ENCODE measurements around the gene CNTFR. TPM values are rescaled to one million over a fixed set of nuclear protein-coding genes. Genes with fewer than 3 reads are reported as not detected.

Gene CNTFR
- total and polyA plus RNA-seq, 2 experiments from 2014 or later: not detected

- TF ChIP-seq EZH2phosphoT487 (IDR thresholded peaks at IDR 0.05; ENCODE audit: insufficient read depth, low read depth) (no peak), EZH2 (IDR thresholded peaks at IDR 0.05; ENCODE audit: insufficient read depth, poor library complexity, severe bottlenecking) (no peak)
- no peak overlapping the region for H3K27ac ChIP-seq
- no peaks in the 10 kb centered on the region; the same call in 1 of the 2 replicates for H3K27me3 ChIP-seq (replicated peaks; ENCODE audit: insufficient read depth)
- H2AFZ ChIP-seq: no peak overlapping the region
- 76 to 81% methylated on average over 7 of the region's 7 CpGs for WGBS, 2 experiments (ENCODE audit: low coverage in 1 of 2, low lambda C conversion rate in 2 of 2, missing lambda C conversion rate in 2 of 2)
- no peaks in the 10 kb centered on the region for H3K4me1 ChIP-seq (ENCODE audit: insufficient read depth)
- no peaks in the 10 kb centered on the region for H3K79me2 ChIP-seq (ENCODE audit: insufficient read depth)
- no peak overlapping the region for H3K4me3 ChIP-seq
- H3K36me3 ChIP-seq (ENCODE audit: low read depth): no peaks in the 10 kb centered on the region
- H3K4me2 ChIP-seq (ENCODE audit: unreplicated experiment): no peak overlapping the region
- in situ Hi-C loops (cut with MboI): no loop called here
- no peaks in the 10 kb centered on the region for H3K9me2 ChIP-seq (ENCODE audit: insufficient read depth)
- no peaks in the 10 kb centered on the region for H3K9me3 ChIP-seq (ENCODE audit: low read depth)
- no peak overlapping the region for H3K9ac ChIP-seq
- H4K20me1 ChIP-seq (ENCODE audit: insufficient read depth): no peaks in the 10 kb centered on the region
- no peak for DNase-seq
- H3F3A ChIP-seq (ENCODE audit: insufficient read depth): no peaks in the 10 kb centered on the region
Observed at GRCh38 chr9:34546102-34546833, 43.3 kb downstream of the CNTFR start.

GRCh38 chr9:34545497-34545896, 44.0 kb downstream of the CNTFR start:
- WGBS, 2 experiments (ENCODE audit: low coverage in 1 of 2, low lambda C conversion rate in 2 of 2, missing lambda C conversion rate in 2 of 2): 72 to 74% methylated on average over 6 of the region's 6 CpGs
- H3K4me1 ChIP-seq (ENCODE audit: insufficient read depth): no peaks in the 10 kb centered on the region
- no peak overlapping the region for H2AFZ ChIP-seq

GRCh38 chr9:34544035-34544434, 45.5 kb downstream of the CNTFR start:
- no peak for TF ChIP-seq EZH2phosphoT487 (IDR thresholded peaks at IDR 0.05; ENCODE audit: insufficient read depth, low read depth)
- no peak for TF ChIP-seq EZH2 (IDR thresholded peaks at IDR 0.05; ENCODE audit: insufficient read depth, poor library complexity, severe bottlenecking)
- Histone ChIP-seq H3K79me2 (ENCODE audit: insufficient read depth) (no peaks in the 10 kb centered on the region), H3F3A (ENCODE audit: insufficient read depth) (no peaks in the 10 kb centered on the region), H3K4me1 (ENCODE audit: insufficient read depth) (no peaks in the 10 kb centered on the region), H3K9me3 (ENCODE audit: low read depth) (no peaks in the 10 kb centered on the region), H4K20me1 (ENCODE audit: insufficient read depth) (no peaks in the 10 kb centered on the region), H3K9ac (no peak overlapping the region), H2AFZ (no peak overlapping the region), H3K9me2 (ENCODE audit: insufficient read depth) (no peaks in the 10 kb centered on the region), H3K27me3 (replicated peaks; ENCODE audit: insufficient read depth) (no peaks in the 10 kb centered on the region; the same call in 1 of the 2 replicates), H3K4me2 (ENCODE audit: unreplicated experiment) (no peak overlapping the region), H3K36me3 (ENCODE audit: low read depth) (no peaks in the 10 kb centered on the region), H3K4me3 (no peak overlapping the region), H3K27ac (no peak overlapping the region)
- 43 to 47% methylated on average over 5 of the region's 5 CpGs for WGBS, 2 experiments (ENCODE audit: low coverage in 1 of 2, low lambda C conversion rate in 2 of 2, missing lambda C conversion rate in 2 of 2)
- no peak for DNase-seq
- in situ Hi-C loops (cut with MboI): no loop called here

More at GRCh38 chr9:34545497-34545896, 44.0 kb downstream of the CNTFR start:
- H3K4me3 ChIP-seq: no peak overlapping the region
- no peak for TF ChIP-seq EZH2 (IDR thresholded peaks at IDR 0.05; ENCODE audit: insufficient read depth, poor library complexity, severe bottlenecking)
- no peak for TF ChIP-seq EZH2phosphoT487 (IDR thresholded peaks at IDR 0.05; ENCODE audit: insufficient read depth, low read depth)
- H3K9me2 ChIP-seq (ENCODE audit: insufficient read depth): no peaks in the 10 kb centered on the region
- in situ Hi-C loops (cut with MboI): no loop called here
- no peaks in the 10 kb centered on the region for H3F3A ChIP-seq (ENCODE audit: insufficient read depth)
- H3K36me3 ChIP-seq (ENCODE audit: low read depth): no peaks in the 10 kb centered on the region
- no peak for DNase-seq
- no peaks in the 10 kb centered on the region for H4K20me1 ChIP-seq (ENCODE audit: insufficient read depth)
- H3K27ac ChIP-seq: no peak overlapping the region
- H3K79me2 ChIP-seq (ENCODE audit: insufficient read depth): no peaks in the 10 kb centered on the region
- no peak overlapping the region for H3K9ac ChIP-seq
- no peaks in the 10 kb centered on the region for H3K9me3 ChIP-seq (ENCODE audit: low read depth)
- no peak overlapping the region for H3K4me2 ChIP-seq (ENCODE audit: unreplicated experiment)
- no peaks in the 10 kb centered on the region; the same call in 1 of the 2 replicates for H3K27me3 ChIP-seq (replicated peaks; ENCODE audit: insufficient read depth)

- H3K9me3 ChIP-seq (ENCODE audit: low read depth): no peaks in the 10 kb centered on the region
- no peaks in the 10 kb centered on the region for H3K79me2 ChIP-seq (ENCODE audit: insufficient read depth)
- H3F3A ChIP-seq (ENCODE audit: insufficient read depth): no peaks in the 10 kb centered on the region
- H4K20me1 ChIP-seq (ENCODE audit: insufficient read depth): no peaks in the 10 kb centered on the region
- no peak overlapping the region for H2AFZ ChIP-seq
- H3K27ac ChIP-seq: no peak overlapping the region
- TF ChIP-seq EZH2 (IDR thresholded peaks at IDR 0.05; ENCODE audit: insufficient read depth, poor library complexity, severe bottlenecking) (no peak), EZH2phosphoT487 (IDR thresholded peaks at IDR 0.05; ENCODE audit: insufficient read depth, low read depth) (no peak)
- peaks cover 6% of the 10 kb centered on the region for H3K27me3 ChIP-seq (replicated peaks; ENCODE audit: insufficient read depth)
- no peak overlapping the region for H3K4me2 ChIP-seq (ENCODE audit: unreplicated experiment)
- no peak for DNase-seq
- no peaks in the 10 kb centered on the region for H3K4me1 ChIP-seq (ENCODE audit: insufficient read depth)
- H3K9me2 ChIP-seq (ENCODE audit: insufficient read depth): no peaks in the 10 kb centered on the region
- H3K4me3 ChIP-seq: no peak overlapping the region
- H3K36me3 ChIP-seq (ENCODE audit: low read depth): no peaks in the 10 kb centered on the region
- no peak overlapping the region for H3K9ac ChIP-seq
- in situ Hi-C loops (cut with MboI): no loop called here
- 51 to 60% methylated on average over 7 of the region's 7 CpGs for WGBS, 2 experiments (ENCODE audit: low coverage in 1 of 2, low lambda C conversion rate in 2 of 2, missing lambda C conversion rate in 2 of 2)
Observed at GRCh38 chr9:34541540-34541939, 48.0 kb downstream of the CNTFR start.
